M059J (cell line): ENCODE results near the gene MATN1. TPM values are rescaled to one million over a fixed set of nuclear protein-coding genes. Genes with fewer than 3 reads are reported as not detected.

Source experiments
- DNase-seq: peaks from one replicate; pipeline ENCODE4 v3.0.0-alpha.2; 2012; ENCODE audit warnings: low read depth
- total RNA-seq: library from RNA; depleted of rRNA; stranded (reverse); fragments of >200 nt; shearing (Covaris generic); gene quantifications from 2 replicates; pipeline ENCODE4 v1.2.3, GENCODE V29; 2014

The MATN1 gene
- total RNA-seq, 1 experiment from 2014 or later, result not detected

GRCh38 chr1:30731806-30732276 lies 8.5 kb upstream of the MATN1 start:
- no peak for DNase-seq

GRCh38 chr1:30731109-30731805 lies 7.9 kb upstream of the MATN1 start:
- DNase-seq, result no peak

GRCh38 chr1:30730346-30731108 lies 7.1 kb upstream of the MATN1 start:
- no peak for DNase-seq

GRCh38 chr1:30729901-30730300 lies 6.5 kb upstream of the MATN1 start:
- DNase-seq, result no peak

GRCh38 chr1:30728832-30729638 lies 5.7 kb upstream of the MATN1 start:
- no peak for DNase-seq

- DNase-seq, result no peak
Observed at GRCh38 chr1:30728340-30728739, 5.0 kb upstream of the MATN1 start.

GRCh38 chr1:30727824-30728223 lies 4.4 kb upstream of the MATN1 start:
- peak; percentile 75 for DNase-seq

- DNase-seq, result no peak
Observed at GRCh38 chr1:30726773-30727684, 3.6 kb upstream of the MATN1 start.

GRCh38 chr1:30726236-30726635 lies 2.9 kb upstream of the MATN1 start:
- no peak for DNase-seq

- DNase-seq, result no peak
Observed at GRCh38 chr1:30725450-30726095, 2.2 kb upstream of the MATN1 start.

GRCh38 chr1:30724655-30725421 lies 1.5 kb upstream of the MATN1 start:
- DNase-seq, result no peak

- no peak for DNase-seq
Observed at GRCh38 chr1:30724175-30724574, 790 bp upstream of the MATN1 start.

- DNase-seq, result no peak
Observed at GRCh38 chr1:30721812-30722537, 1.4 kb downstream of the MATN1 start.

- DNase-seq, result no peak
Observed at GRCh38 chr1:30721341-30721793, 2.0 kb downstream of the MATN1 start.

GRCh38 chr1:30720271-30721223 lies 2.8 kb downstream of the MATN1 start:
- DNase-seq, result no peak

GRCh38 chr1:30719406-30720270 lies 3.7 kb downstream of the MATN1 start:
- peak; percentile 69 for DNase-seq
